A673 (cell line): Measurements from ENCODE around the gene UST. TPM values are rescaled to one million over a fixed set of nuclear protein-coding genes. Genes with fewer than 3 reads are reported as not detected.
"Not testable (repeated sequence)": the region's sequence is repeated elsewhere in the genome, so short reads cannot be mapped to it uniquely, and the experiment has no call there.

ENCODE experiments used
- BruUV-seq: library from RNA; stranded (reverse); fragments of 400-500 nt; replicated peaks from 2 replicates; lab custom pipeline; 2021; lab: Mats Ljungman, UMichigan
- CTCF ChIA-PET: fragments of 300-600 bp; sonication (Branson Sonifier 250); formaldehyde crosslinking; loops from one replicate; lab custom pipeline; 2022; ENCODE audit warnings: antibody characterized with exemption; lab: Charles Lee
- POLR2A ChIA-PET: fragments of 300-600 bp; sonication (Branson Sonifier 250); formaldehyde crosslinking; loops from one replicate; lab custom pipeline; 2022; ENCODE audit warnings: antibody characterized with exemption; ENCODE audit not compliant: low non-redundant PET; lab: Charles Lee
- DNase-seq: peaks from one replicate; pipeline ENCODE4 v3.0.0-alpha.2; 2015; ENCODE audit warnings: low spot score
- H3K27ac ChIP-seq: fragments of 200-600 bp; sonication (generic); 2 replicates; pipeline ENCODE4 v1.5.1; 2016; ENCODE audit warnings: mixed run types, low read depth, mild to moderate bottlenecking, mixed read lengths, antibody characterized with exemption, low read length; ENCODE audit not compliant: poor library complexity, severe bottlenecking
- H3K27me3 ChIP-seq: fragments of 200-600 bp; sonication (generic); replicated peaks from 2 replicates; pipeline ENCODE4 v1.6.1; 2017; ENCODE audit warnings: mixed run types, low read depth, mild to moderate bottlenecking, mixed read lengths, antibody characterized with exemption, low read length; ENCODE audit not compliant: insufficient read depth, poor library complexity
- H3K36me3 ChIP-seq: fragments of 200-600 bp; sonication (generic); 2 replicates; pipeline ENCODE4 v1.6.1; 2016; ENCODE audit warnings: mixed run types, mild to moderate bottlenecking, mixed read lengths, antibody characterized with exemption, low read length; ENCODE audit not compliant: insufficient read depth, poor library complexity, severe bottlenecking
- H3K4me1 ChIP-seq: fragments of 200-600 bp; sonication (generic); 2 replicates; pipeline ENCODE4 v1.6.1; 2017; ENCODE audit warnings: mixed run types, mild to moderate bottlenecking, mixed read lengths, antibody characterized with exemption, low read length; ENCODE audit not compliant: insufficient read depth, poor library complexity, severe bottlenecking
- H3K4me3 ChIP-seq: fragments of 200-600 bp; sonication (generic); 2 replicates; pipeline ENCODE4 v1.5.1; 2016; ENCODE audit warnings: low read depth, mixed run types, mild to moderate bottlenecking, mixed read lengths, low read length; ENCODE audit not compliant: poor library complexity, severe bottlenecking
- H3K9me3 ChIP-seq: fragments of 200-600 bp; sonication (generic); 2 replicates; pipeline ENCODE4 v1.6.1; 2016; ENCODE audit warnings: mixed run types, low read depth, mild to moderate bottlenecking, mixed read lengths, antibody characterized with exemption, low read length; ENCODE audit not compliant: poor library complexity, severe bottlenecking
- CTCF ChIP-seq: fragments of 300-800, 200-600 bp; sonication (generic); conservative IDR thresholded peaks from 2 replicates; pipeline ENCODE4 v1.5.1; 2017; ENCODE audit warnings: low read depth, mild to moderate bottlenecking, antibody characterized with exemption, low read length, moderate library complexity, mixed read lengths
- EZH2 ChIP-seq: fragments of 200-600 bp; sonication (generic); IDR thresholded peaks from 2 replicates; pipeline ENCODE4 v1.6.1; 2017; ENCODE audit warnings: borderline replicate concordance, low read depth, mild to moderate bottlenecking, mixed read lengths, antibody characterized with exemption, low read length; ENCODE audit not compliant: poor library complexity, severe bottlenecking
- intact Hi-C: fragments of 100-400 bp; cut with micrococcal nuclease; formaldehyde crosslinking; loops from one replicate; pipeline ENCODE4 v1.10.0; 2022; ENCODE audit not compliant: unreplicated experiment
- total RNA-seq: library from RNA; stranded (reverse); gene quantifications from 2 replicates; pipeline ENCODE4 v1.2.3, GENCODE V29; 2021

UST gene
- total RNA-seq, 1 experiment from 2014 or later, result 1.5 TPM

GRCh38 chr6:148874698-148875293 is 128.0 kb downstream of the UST start:
- peak; percentile 78 for DNase-seq
- POLR2A ChIA-PET, result no interaction called here
- Histone ChIP-seq H3K4me3 (no peak overlapping the region), H3K27ac (no peak overlapping the region), H3K9me3 (no peaks in the 10 kb centered on the region), H3K36me3 (no peaks in the 10 kb centered on the region), H3K27me3 (no peaks in the 10 kb centered on the region), H3K4me1 (no peaks in the 10 kb centered on the region)
- TF ChIP-seq CTCF, result no peak
- no peak for TF ChIP-seq EZH2
- no TSS peak for BruUV-seq
- CTCF ChIA-PET, result no interaction called here
- intact Hi-C loops, result no loop called here

- H3K27me3 ChIP-seq, result no peaks in the 10 kb centered on the region
- TF ChIP-seq CTCF (no peak), EZH2 (no peak)
- H3K4me3 ChIP-seq, result no peak overlapping the region
- no peak for DNase-seq
- no peaks in the 10 kb centered on the region for H3K9me3 ChIP-seq
- no TSS peak for BruUV-seq
- ChIA-PET POLR2A (no interaction called here), CTCF (no interaction called here)
- H3K27ac ChIP-seq, result no peak overlapping the region
- H3K4me1 ChIP-seq, result no peaks in the 10 kb centered on the region
- intact Hi-C loops, result no loop called here
- no peaks in the 10 kb centered on the region for H3K36me3 ChIP-seq
These were observed 131.9 kb downstream of the UST start for GRCh38 chr6:148878683-148879082.

GRCh38 chr6:148880742-148881141 is 133.9 kb downstream of the UST start:
- CTCF ChIA-PET, H3K4me3 ChIP-seq, BruUV-seq, H3K4me1 ChIP-seq, intact Hi-C loops, H3K36me3 ChIP-seq, H3K9me3 ChIP-seq, H3K27ac ChIP-seq, DNase-seq, H3K27me3 ChIP-seq, POLR2A ChIA-PET: not testable (repeated sequence)

GRCh38 chr6:148881593-148882311 is 134.9 kb downstream of the UST start:
- H3K27ac ChIP-seq, result no peak overlapping the region
- intact Hi-C loops, result no loop called here
- H3K4me1 ChIP-seq, result peaks cover 11% of the 10 kb centered on the region
- TF ChIP-seq CTCF (no peak), EZH2 (no peak)
- POLR2A ChIA-PET, result no interaction called here
- BruUV-seq, result no TSS peak
- H3K27me3 ChIP-seq, result no peaks in the 10 kb centered on the region
- CTCF ChIA-PET, result no interaction called here
- H3K9me3 ChIP-seq, result no peaks in the 10 kb centered on the region
- H3K36me3 ChIP-seq, result no peaks in the 10 kb centered on the region
- DNase-seq, result no peak
- no peak overlapping the region for H3K4me3 ChIP-seq
